ENCODE data around the gene RBM8A.

RBM8A gene

GRCh38 chr1:145874646-145875045 is 52.6 kb downstream of the RBM8A start:
- DNase-seq: no peak

GRCh38 chr1:145871994-145872924 is 55.0 kb downstream of the RBM8A start:
- peak; percentile 26 for DNase-seq
